Activated naive CD8-positive, alpha-beta T cell treated with anti-CD3 and anti-CD28 coated beads, Interleukin-2, amount 10 ng/mL, durations not matched to agents 7 days and 5 days (primary cell): ENCODE data around the gene NFATC3. TPM values are rescaled to one million over a fixed set of nuclear protein-coding genes. Genes with fewer than 3 reads are reported as not detected.

Experiments used
- ATAC-seq: fragments of 150-1000 bp; cut with Tn5 transposase; one replicate; pipeline ENCODE4 v1.10.0; 2021; ENCODE audit warnings: low read depth, moderate library complexity
- POLR2A ChIA-PET: fragments of 350-600 bp; sonication (Branson Sonifier 250); formaldehyde crosslinking; loops from one replicate; lab custom pipeline; 2021; ENCODE audit warnings: antibody characterized with exemption; lab: Charles Lee
- DNase-seq: peaks from one replicate; pipeline ENCODE4 v3.0.0; 2021
- H3K27ac Mint-ChIP-seq: one replicate; pipeline ENCODE4 v1.8.0; 2022; ENCODE audit warnings: mild to moderate bottlenecking, mixed read lengths
- H3K27me3 Mint-ChIP-seq: one replicate; pipeline ENCODE4 v1.8.0; 2022; ENCODE audit warnings: mild to moderate bottlenecking, moderate library complexity, mixed read lengths
- H3K36me3 Mint-ChIP-seq: one replicate; pipeline ENCODE4 v1.8.0; 2021; ENCODE audit warnings: mild to moderate bottlenecking, mixed read lengths
- H3K4me1 Mint-ChIP-seq: one replicate; pipeline ENCODE4 v1.8.0; 2021; ENCODE audit warnings: mixed read lengths
- H3K4me3 Mint-ChIP-seq: one replicate; pipeline ENCODE4 v1.8.0; 2022; ENCODE audit warnings: mild to moderate bottlenecking, moderate library complexity, mixed read lengths
- H3K9me3 Mint-ChIP-seq: one replicate; pipeline ENCODE4 v1.8.0; 2021; ENCODE audit warnings: mixed read lengths
- total RNA-seq, 2 experiments: library from RNA; stranded (reverse); gene quantifications; one replicate each; pipeline ENCODE4 v1.2.3, GENCODE V29; 2021

The NFATC3 gene
- total RNA-seq, 2 experiments from 2014 or later, result 132 to 139 TPM

GRCh38 chr16:68065716-68066305, 19.4 kb upstream of the NFATC3 start:
- Mint-ChIP-seq H3K9me3 (no peaks in the 10 kb centered on the region), H3K36me3 (peaks cover 26% of the 10 kb centered on the region), H3K27ac (peak overlapping the region; percentile 54), H3K4me3 (no peak overlapping the region), H3K4me1 (peaks cover 70% of the 10 kb centered on the region), H3K27me3 (no peaks in the 10 kb centered on the region)
- POLR2A ChIA-PET, result interaction anchor here (0.6 to 3.4 kb wide), 6 partner anchors 9 to 294 kb away, joined by 3 to 11 read pairs (median 4); partner anchors contain the start of genes DDX28, DUS2 and PSMB10
- no peak for ATAC-seq
- DNase-seq, result no peak

- H3K4me1 Mint-ChIP-seq, result peaks cover 67% of the 10 kb centered on the region
- H3K27ac Mint-ChIP-seq, result no peak overlapping the region
- DNase-seq (no peak), ATAC-seq (no peak)
- H3K36me3 Mint-ChIP-seq, result peaks cover 23% of the 10 kb centered on the region
- H3K9me3 Mint-ChIP-seq, result no peaks in the 10 kb centered on the region
- POLR2A ChIA-PET, result no interaction called here
- H3K27me3 Mint-ChIP-seq, result no peaks in the 10 kb centered on the region
- no peak overlapping the region for H3K4me3 Mint-ChIP-seq
Observed at GRCh38 chr16:68066763-68067162, 18.4 kb upstream of the NFATC3 start.

GRCh38 chr16:68068926-68069325, 16.2 kb upstream of the NFATC3 start:
- POLR2A ChIA-PET, result interaction anchor here (0.6 to 9.2 kb wide), 3 partner anchors 15 to 70 kb away, joined by 3 to 240 read pairs (median 6); partner anchors contain the start of genes DPEP2 and NFATC3
- Mint-ChIP-seq H3K4me3 (no peak overlapping the region), H3K4me1 (peaks cover 66% of the 10 kb centered on the region), H3K27me3 (no peaks in the 10 kb centered on the region), H3K36me3 (peaks cover 33% of the 10 kb centered on the region), H3K9me3 (no peaks in the 10 kb centered on the region), H3K27ac (peak overlapping the region; percentile 85)
- DNase-seq, result no peak
- no peak for ATAC-seq

- Mint-ChIP-seq H3K27ac (peak overlapping the region; percentile 85), H3K36me3 (peaks cover 36% of the 10 kb centered on the region), H3K27me3 (no peaks in the 10 kb centered on the region), H3K9me3 (no peaks in the 10 kb centered on the region), H3K4me1 (peaks cover 66% of the 10 kb centered on the region), H3K4me3 (peak overlapping the region; percentile 74)
- peak; percentile 68 for DNase-seq
- ATAC-seq, result peak; percentile 65
- POLR2A ChIA-PET, result interaction anchor here (0.5 to 9.2 kb wide), 9 partner anchors 8 to 199 kb away, joined by 3 to 240 read pairs (median 5); partner anchors contain the start of genes DPEP2 and NFATC3
Observed at GRCh38 chr16:68069511-68070248, 15.5 kb upstream of the NFATC3 start.

- H3K27ac Mint-ChIP-seq, result peak overlapping the region; percentile 85
- peaks cover 68% of the 10 kb centered on the region for H3K4me1 Mint-ChIP-seq
- no peaks in the 10 kb centered on the region for H3K9me3 Mint-ChIP-seq
- peaks cover 36% of the 10 kb centered on the region for H3K36me3 Mint-ChIP-seq
- H3K4me3 Mint-ChIP-seq, result peak overlapping the region; percentile 74
- H3K27me3 Mint-ChIP-seq, result no peaks in the 10 kb centered on the region
- ATAC-seq (peak; percentile 27), DNase-seq (no peak)
- POLR2A ChIA-PET, result interaction anchor here (0.6 to 9.2 kb wide), 12 partner anchors 8 to 199 kb away, joined by 3 to 240 read pairs (median 4); partner anchors contain the start of genes DPEP2 and NFATC3
Observed at GRCh38 chr16:68070249-68070730, 14.9 kb upstream of the NFATC3 start.

- POLR2A ChIA-PET, result interaction anchor here (0.6 to 9.2 kb wide), 12 partner anchors 9 to 198 kb away, joined by 3 to 240 read pairs (median 3); partner anchors contain the start of genes NFATC3 and PSMB10
- Mint-ChIP-seq H3K9me3 (no peaks in the 10 kb centered on the region), H3K27me3 (no peaks in the 10 kb centered on the region), H3K4me1 (peaks cover 74% of the 10 kb centered on the region), H3K27ac (peak overlapping the region; percentile 85), H3K36me3 (peaks cover 40% of the 10 kb centered on the region), H3K4me3 (peak overlapping the region; percentile 74)
- no peak for DNase-seq
- ATAC-seq, result peak; percentile 3
Observed at GRCh38 chr16:68070806-68071517, 14.2 kb upstream of the NFATC3 start.

- Mint-ChIP-seq H3K27ac (peak overlapping the region; percentile 85), H3K4me1 (peaks cover 73% of the 10 kb centered on the region), H3K9me3 (no peaks in the 10 kb centered on the region), H3K36me3 (peaks cover 44% of the 10 kb centered on the region), H3K4me3 (peak overlapping the region; percentile 74), H3K27me3 (no peaks in the 10 kb centered on the region)
- POLR2A ChIA-PET, result interaction anchor here (0.5 to 9.2 kb wide), 9 partner anchors 9 to 165 kb away, joined by 3 to 240 read pairs (median 3); partner anchors contain the start of genes NFATC3 and PSMB10
- no peak for ATAC-seq
- DNase-seq, result no peak
Observed at GRCh38 chr16:68071518-68071901, 13.7 kb upstream of the NFATC3 start.

- peaks cover 70% of the 10 kb centered on the region for H3K4me1 Mint-ChIP-seq
- no peak for ATAC-seq
- H3K36me3 Mint-ChIP-seq, result peaks cover 45% of the 10 kb centered on the region
- DNase-seq, result no peak
- no peak overlapping the region for H3K4me3 Mint-ChIP-seq
- peak overlapping the region; percentile 12 for H3K27ac Mint-ChIP-seq
- POLR2A ChIA-PET, result interaction anchor here (0.5 to 9.2 kb wide), 4 partner anchors 12 to 137 kb away, joined by 3 to 240 read pairs (median 4); partner anchors contain the start of gene NFATC3
- H3K9me3 Mint-ChIP-seq, result no peaks in the 10 kb centered on the region
- H3K27me3 Mint-ChIP-seq, result no peaks in the 10 kb centered on the region
Observed at GRCh38 chr16:68072038-68072695, 13.0 kb upstream of the NFATC3 start.

- H3K9me3 Mint-ChIP-seq, result no peaks in the 10 kb centered on the region
- peaks cover 77% of the 10 kb centered on the region for H3K4me1 Mint-ChIP-seq
- no peaks in the 10 kb centered on the region for H3K27me3 Mint-ChIP-seq
- H3K36me3 Mint-ChIP-seq, result peaks cover 44% of the 10 kb centered on the region
- no peak for DNase-seq
- peak overlapping the region; percentile 94 for H3K27ac Mint-ChIP-seq
- H3K4me3 Mint-ChIP-seq, result peak overlapping the region; percentile 79
- ATAC-seq, result peak; percentile 5
- POLR2A ChIA-PET, result interaction anchor here (1.0 to 9.2 kb wide), 9 partner anchors 8 to 190 kb away, joined by 3 to 240 read pairs (median 4); partner anchors contain the start of genes DPEP2, NFATC3, PSMB10 and SLC7A6
Observed at GRCh38 chr16:68073902-68074760, 11.0 kb upstream of the NFATC3 start.

- POLR2A ChIA-PET, result interaction anchor here (0.6 to 9.2 kb wide), 8 partner anchors 9 to 234 kb away, joined by 3 to 240 read pairs (median 5); partner anchors contain the start of genes DDX28, DPEP2, DUS2 and NFATC3
- Mint-ChIP-seq H3K27me3 (no peaks in the 10 kb centered on the region), H3K36me3 (peaks cover 44% of the 10 kb centered on the region), H3K9me3 (no peaks in the 10 kb centered on the region), H3K4me3 (peak overlapping the region; percentile 79), H3K27ac (peak overlapping the region; percentile 94), H3K4me1 (peaks cover 77% of the 10 kb centered on the region)
- DNase-seq, result peak; percentile 91
- ATAC-seq, result peak; percentile 67
Observed at GRCh38 chr16:68074850-68075555, 10.2 kb upstream of the NFATC3 start.

- Mint-ChIP-seq H3K4me3 (peak overlapping the region; percentile 35), H3K27me3 (no peaks in the 10 kb centered on the region), H3K9me3 (no peaks in the 10 kb centered on the region), H3K27ac (peak overlapping the region; percentile 94), H3K36me3 (peaks cover 42% of the 10 kb centered on the region), H3K4me1 (peaks cover 74% of the 10 kb centered on the region)
- no peak for ATAC-seq
- POLR2A ChIA-PET, result interaction anchor here (0.6 to 9.2 kb wide), 4 partner anchors 8 to 77 kb away, joined by 4 to 240 read pairs (median 6); partner anchors contain the start of genes DDX28, DPEP2, DUS2 and NFATC3
- no peak for DNase-seq
Observed at GRCh38 chr16:68075980-68076379, 9.2 kb upstream of the NFATC3 start.
